ENCODE measurements around the gene ZNF543. TPM values are rescaled to one million over a fixed set of nuclear protein-coding genes. Genes with fewer than 3 reads are reported as not detected.

The ZNF543 gene
- total and polyA plus RNA-seq, 2 of the 13 experiments (the other 11 are each of a cell fraction or from before 2014, with no cell fraction given): 2.1 to 8.9 TPM

- TF ChIP-seq ARID5B (CRISPR knock-in tag; IDR thresholded peaks at IDR 0.05) (peak; percentile 11; the same call in 1 of the 2 replicates), KDM2A (CRISPR knock-in tag; IDR thresholded peaks at IDR 0.05; ENCODE audit: borderline replicate concordance, low read depth) (0 out of 2 replicates have a peak, but pooled peaks have one; percentile 63), SMARCC2 (IDR thresholded peaks at IDR 0.05) (no peak), SMC3 (IDR thresholded peaks at IDR 0.05; ENCODE audit: low read length) (no peak), HMGA1 (CRISPR knock-in tag; conservative IDR thresholded peaks at IDR 0.05) (no peak), GPN1 (CRISPR knock-in tag; IDR thresholded peaks at IDR 0.05; ENCODE audit: borderline replicate concordance) (no peak), TRIM24 (CRISPR knock-in tag; IDR thresholded peaks at IDR 0.05) (no peak), MAFF (IDR thresholded peaks at IDR 0.05; ENCODE audit: low read depth, low read length) (0 out of 2 replicates have a peak, but pooled peaks have one; percentile 6), RXRA (CRISPR knock-in tag; IDR thresholded peaks at IDR 0.05) (peak; percentile 56; the same call in 1 of the 2 replicates), KLF15 (CRISPR knock-in tag; IDR thresholded peaks at IDR 0.05; ENCODE audit: borderline replicate concordance) (no peak), ATF1 (CRISPR knock-in tag; IDR thresholded peaks at IDR 0.05) (peak; percentile 98), AGO2 (optimal IDR thresholded peaks at IDR 0.05; ENCODE audit: low read depth, low read length) (peak; percentile 89), ZSCAN21 (CRISPR knock-in tag; IDR thresholded peaks at IDR 0.05; ENCODE audit: borderline replicate concordance) (no peak)
- TF ChIP-seq, protein P1, sequence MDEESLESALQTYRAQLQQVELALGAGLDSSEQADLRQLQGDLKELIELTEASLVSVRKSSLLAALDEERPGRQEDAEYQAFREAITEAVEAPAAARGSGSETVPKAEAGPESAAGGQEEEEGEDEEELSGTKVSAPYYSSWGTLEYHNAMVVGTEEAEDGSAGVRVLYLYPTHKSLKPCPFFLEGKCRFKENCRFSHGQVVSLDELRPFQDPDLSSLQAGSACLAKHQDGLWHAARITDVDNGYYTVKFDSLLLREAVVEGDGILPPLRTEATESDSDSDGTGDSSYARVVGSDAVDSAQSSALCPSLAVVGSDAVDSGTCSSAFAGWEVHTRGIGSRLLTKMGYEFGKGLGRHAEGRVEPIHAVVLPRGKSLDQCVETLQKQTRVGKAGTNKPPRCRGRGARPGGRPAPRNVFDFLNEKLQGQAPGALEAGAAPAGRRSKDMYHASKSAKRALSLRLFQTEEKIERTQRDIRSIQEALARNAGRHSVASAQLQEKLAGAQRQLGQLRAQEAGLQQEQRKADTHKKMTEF (CRISPR knock-in tag; IDR thresholded peaks at IDR 0.05): peak; percentile 87; the same call in 1 of the 2 replicates
- TF ChIP-seq, protein P2, sequence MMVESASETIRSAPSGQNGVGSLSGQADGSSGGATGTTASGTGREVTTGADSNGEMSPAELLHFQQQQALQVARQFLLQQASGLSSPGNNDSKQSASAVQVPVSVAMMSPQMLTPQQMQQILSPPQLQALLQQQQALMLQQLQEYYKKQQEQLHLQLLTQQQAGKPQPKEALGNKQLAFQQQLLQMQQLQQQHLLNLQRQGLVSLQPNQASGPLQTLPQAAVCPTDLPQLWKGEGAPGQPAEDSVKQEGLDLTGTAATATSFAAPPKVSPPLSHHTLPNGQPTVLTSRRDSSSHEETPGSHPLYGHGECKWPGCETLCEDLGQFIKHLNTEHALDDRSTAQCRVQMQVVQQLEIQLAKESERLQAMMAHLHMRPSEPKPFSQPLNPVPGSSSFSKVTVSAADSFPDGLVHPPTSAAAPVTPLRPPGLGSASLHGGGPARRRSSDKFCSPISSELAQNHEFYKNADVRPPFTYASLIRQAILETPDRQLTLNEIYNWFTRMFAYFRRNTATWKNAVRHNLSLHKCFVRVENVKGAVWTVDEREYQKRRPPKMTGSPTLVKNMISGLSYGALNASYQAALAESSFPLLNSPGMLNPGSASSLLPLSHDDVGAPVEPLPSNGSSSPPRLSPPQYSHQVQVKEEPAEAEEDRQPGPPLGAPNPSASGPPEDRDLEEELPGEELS (CRISPR knock-in tag; IDR thresholded peaks at IDR 0.05): no peak
- TF ChIP-seq, protein P3, sequence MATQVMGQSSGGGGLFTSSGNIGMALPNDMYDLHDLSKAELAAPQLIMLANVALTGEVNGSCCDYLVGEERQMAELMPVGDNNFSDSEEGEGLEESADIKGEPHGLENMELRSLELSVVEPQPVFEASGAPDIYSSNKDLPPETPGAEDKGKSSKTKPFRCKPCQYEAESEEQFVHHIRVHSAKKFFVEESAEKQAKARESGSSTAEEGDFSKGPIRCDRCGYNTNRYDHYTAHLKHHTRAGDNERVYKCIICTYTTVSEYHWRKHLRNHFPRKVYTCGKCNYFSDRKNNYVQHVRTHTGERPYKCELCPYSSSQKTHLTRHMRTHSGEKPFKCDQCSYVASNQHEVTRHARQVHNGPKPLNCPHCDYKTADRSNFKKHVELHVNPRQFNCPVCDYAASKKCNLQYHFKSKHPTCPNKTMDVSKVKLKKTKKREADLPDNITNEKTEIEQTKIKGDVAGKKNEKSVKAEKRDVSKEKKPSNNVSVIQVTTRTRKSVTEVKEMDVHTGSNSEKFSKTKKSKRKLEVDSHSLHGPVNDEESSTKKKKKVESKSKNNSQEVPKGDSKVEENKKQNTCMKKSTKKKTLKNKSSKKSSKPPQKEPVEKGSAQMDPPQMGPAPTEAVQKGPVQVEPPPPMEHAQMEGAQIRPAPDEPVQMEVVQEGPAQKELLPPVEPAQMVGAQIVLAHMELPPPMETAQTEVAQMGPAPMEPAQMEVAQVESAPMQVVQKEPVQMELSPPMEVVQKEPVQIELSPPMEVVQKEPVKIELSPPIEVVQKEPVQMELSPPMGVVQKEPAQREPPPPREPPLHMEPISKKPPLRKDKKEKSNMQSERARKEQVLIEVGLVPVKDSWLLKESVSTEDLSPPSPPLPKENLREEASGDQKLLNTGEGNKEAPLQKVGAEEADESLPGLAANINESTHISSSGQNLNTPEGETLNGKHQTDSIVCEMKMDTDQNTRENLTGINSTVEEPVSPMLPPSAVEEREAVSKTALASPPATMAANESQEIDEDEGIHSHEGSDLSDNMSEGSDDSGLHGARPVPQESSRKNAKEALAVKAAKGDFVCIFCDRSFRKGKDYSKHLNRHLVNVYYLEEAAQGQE (IDR thresholded peaks at IDR 0.05; ENCODE audit: borderline replicate concordance in 1 of 2, low read depth in 1 of 2, low read length in 2 of 2): no peak; a peak in 1 of 4 replicates
- TF ChIP-seq, protein P4, sequence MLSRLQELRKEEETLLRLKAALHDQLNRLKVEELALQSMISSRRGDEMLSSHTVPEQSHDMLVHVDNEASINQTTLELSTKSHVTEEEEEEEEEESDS (CRISPR knock-in tag; IDR thresholded peaks at IDR 0.05; ENCODE audit: borderline replicate concordance): no peak
Measured at GRCh38 chr19:57280165-57280961, 39.9 kb upstream of the ZNF543 start, which contains the start of gene ZNF460 (continued).
